DND-41 (cell line): ENCODE results near the gene CHD9NB.

ENCODE experiments used
- EZH2 ChIP-seq: IDR thresholded peaks from 3 replicates; pipeline ENCODE4 v1.6.1; 2012; ENCODE audit warnings: borderline replicate concordance, low read depth, mild to moderate bottlenecking, moderate library complexity, low read length, inconsistent platforms; ENCODE audit not compliant: severe bottlenecking
- TF ChIP-seq, protein P1 (sequence below): IDR thresholded peaks from 2 replicates; pipeline ENCODE4 v1.5.1; 2012; ENCODE audit warnings: borderline replicate concordance, low read length, moderate library complexity, mild to moderate bottlenecking; ENCODE audit not compliant: poor library complexity, severe bottlenecking; ENCODE audit errors: extremely low read depth

DNA sequence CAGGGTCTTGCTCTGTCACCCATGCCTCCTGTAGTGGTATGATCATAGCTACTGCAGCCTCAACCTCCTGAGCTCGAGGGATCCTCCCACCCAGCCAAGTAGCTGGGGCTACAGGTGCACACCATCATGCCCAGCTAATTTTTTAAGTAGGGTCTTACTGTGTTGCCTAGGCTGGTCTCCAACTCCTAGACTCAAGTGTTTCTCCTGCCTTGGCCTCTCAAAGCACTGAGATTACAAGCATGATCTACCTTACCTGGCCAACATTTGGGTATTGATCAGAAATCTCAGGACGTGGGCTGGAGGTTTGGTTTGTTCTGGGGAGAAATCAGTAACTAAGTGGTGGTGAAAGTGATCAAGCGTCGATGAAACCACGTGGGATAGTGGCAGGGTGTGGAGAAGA lies 6.2 kb upstream of the CHD9NB start:
- TF ChIP-seq, protein P1, sequence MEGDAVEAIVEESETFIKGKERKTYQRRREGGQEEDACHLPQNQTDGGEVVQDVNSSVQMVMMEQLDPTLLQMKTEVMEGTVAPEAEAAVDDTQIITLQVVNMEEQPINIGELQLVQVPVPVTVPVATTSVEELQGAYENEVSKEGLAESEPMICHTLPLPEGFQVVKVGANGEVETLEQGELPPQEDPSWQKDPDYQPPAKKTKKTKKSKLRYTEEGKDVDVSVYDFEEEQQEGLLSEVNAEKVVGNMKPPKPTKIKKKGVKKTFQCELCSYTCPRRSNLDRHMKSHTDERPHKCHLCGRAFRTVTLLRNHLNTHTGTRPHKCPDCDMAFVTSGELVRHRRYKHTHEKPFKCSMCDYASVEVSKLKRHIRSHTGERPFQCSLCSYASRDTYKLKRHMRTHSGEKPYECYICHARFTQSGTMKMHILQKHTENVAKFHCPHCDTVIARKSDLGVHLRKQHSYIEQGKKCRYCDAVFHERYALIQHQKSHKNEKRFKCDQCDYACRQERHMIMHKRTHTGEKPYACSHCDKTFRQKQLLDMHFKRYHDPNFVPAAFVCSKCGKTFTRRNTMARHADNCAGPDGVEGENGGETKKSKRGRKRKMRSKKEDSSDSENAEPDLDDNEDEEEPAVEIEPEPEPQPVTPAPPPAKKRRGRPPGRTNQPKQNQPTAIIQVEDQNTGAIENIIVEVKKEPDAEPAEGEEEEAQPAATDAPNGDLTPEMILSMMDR: no peak
- TF ChIP-seq EZH2: no peak
